ENCODE results near the gene DRC3.

The DRC3 gene

DNA sequence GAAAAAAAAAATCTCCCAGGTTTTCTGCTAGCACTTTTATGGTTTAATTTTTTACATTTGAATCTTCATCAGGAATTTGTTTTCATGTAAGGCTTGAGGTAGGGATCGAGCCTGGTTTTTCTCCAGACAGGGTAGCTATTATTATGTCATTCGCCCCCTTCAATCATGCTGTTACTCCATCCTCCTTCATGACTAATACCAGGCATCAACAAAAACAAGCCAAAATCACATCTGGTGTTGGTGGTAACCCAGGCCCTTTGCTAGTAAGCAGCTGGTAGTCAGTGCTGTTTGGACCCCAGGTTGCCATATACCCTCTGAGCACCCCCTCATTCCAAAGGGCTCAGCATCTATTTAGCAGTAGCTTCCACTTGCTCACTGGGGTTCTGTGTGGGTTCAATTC lies 29.5 kb downstream of the DRC3 start:
- TF ChIP-seq, protein P1, sequence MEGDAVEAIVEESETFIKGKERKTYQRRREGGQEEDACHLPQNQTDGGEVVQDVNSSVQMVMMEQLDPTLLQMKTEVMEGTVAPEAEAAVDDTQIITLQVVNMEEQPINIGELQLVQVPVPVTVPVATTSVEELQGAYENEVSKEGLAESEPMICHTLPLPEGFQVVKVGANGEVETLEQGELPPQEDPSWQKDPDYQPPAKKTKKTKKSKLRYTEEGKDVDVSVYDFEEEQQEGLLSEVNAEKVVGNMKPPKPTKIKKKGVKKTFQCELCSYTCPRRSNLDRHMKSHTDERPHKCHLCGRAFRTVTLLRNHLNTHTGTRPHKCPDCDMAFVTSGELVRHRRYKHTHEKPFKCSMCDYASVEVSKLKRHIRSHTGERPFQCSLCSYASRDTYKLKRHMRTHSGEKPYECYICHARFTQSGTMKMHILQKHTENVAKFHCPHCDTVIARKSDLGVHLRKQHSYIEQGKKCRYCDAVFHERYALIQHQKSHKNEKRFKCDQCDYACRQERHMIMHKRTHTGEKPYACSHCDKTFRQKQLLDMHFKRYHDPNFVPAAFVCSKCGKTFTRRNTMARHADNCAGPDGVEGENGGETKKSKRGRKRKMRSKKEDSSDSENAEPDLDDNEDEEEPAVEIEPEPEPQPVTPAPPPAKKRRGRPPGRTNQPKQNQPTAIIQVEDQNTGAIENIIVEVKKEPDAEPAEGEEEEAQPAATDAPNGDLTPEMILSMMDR (IDR thresholded peaks at IDR 0.05; ENCODE audit: low read depth, low read length), result no peak
- no peak overlapping the region for H3K4me3 ChIP-seq (ENCODE audit: low read depth, low read length)

DNA sequence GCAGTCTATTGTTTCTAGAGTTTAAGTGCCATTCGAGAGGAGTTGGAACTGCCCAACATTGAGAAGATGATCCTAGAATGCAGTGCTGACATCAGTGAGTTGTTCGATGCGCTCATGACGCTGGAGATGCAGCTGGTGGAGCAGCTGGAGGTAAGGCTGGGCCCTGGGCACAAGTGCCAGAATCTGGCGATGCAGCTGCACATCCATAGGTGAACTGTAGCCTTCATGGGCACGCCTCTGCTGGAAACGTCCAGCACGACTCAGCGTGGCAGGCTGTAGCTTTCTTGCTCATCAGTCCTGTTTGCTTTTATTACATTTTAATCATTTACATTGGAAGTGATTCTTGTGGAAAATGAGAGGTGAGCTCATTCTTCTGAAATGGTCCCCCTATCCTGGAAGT lies 31.7 kb downstream of the DRC3 start:
- TF ChIP-seq, protein P1 (IDR thresholded peaks at IDR 0.05; ENCODE audit: low read depth, low read length), result no peak
- H3K4me3 ChIP-seq (ENCODE audit: low read depth, low read length), result no peak overlapping the region

DNA sequence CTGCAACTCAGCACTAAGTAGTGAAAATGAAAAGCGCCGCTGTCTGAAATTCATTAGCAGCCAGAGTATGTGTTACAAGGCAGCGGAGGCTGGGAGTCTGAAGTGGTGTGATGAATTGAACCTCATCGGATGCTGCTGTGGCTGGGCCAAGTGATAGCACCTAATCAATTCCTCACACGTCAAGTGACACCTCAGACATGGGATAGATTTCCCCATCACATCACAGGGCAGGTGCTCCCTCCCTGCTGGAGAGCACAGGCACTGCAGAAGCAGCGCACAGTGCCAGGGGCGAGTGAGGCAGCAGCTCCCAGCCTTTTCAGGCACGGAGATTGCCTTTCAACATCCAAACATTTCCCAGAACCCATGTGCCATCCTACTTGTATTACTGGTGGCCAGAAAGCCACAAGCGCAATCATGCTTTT lies 32.2 kb downstream of the DRC3 start:
- TF ChIP-seq, protein P1 (IDR thresholded peaks at IDR 0.05; ENCODE audit: low read depth, low read length), result peak; percentile 22; the same call in 1 of the 2 replicates
- no peak overlapping the region for H3K4me3 ChIP-seq (ENCODE audit: low read depth, low read length)

DNA sequence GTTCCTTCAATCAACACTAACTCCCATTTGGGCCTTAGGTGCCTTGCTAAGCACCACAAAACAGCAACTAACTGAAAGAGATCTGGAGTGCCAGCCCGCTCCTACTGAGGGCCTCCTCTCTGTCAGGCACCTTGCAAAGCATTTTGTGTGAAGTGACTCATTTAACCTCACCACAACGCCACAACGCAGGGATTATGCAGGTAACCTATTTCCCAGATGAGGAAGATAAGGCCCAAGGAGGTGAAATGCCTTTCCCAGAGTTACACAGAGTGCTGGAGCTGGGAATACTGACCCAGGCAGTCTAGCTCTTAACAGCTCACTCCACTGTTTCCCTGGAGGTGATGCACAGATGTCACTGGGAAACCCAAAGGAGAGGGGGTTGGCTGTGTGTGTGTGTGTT lies 32.8 kb downstream of the DRC3 start:
- no peak overlapping the region for H3K4me3 ChIP-seq (ENCODE audit: low read depth, low read length)
- TF ChIP-seq, protein P1 (IDR thresholded peaks at IDR 0.05; ENCODE audit: low read depth, low read length), result no peak

DNA sequence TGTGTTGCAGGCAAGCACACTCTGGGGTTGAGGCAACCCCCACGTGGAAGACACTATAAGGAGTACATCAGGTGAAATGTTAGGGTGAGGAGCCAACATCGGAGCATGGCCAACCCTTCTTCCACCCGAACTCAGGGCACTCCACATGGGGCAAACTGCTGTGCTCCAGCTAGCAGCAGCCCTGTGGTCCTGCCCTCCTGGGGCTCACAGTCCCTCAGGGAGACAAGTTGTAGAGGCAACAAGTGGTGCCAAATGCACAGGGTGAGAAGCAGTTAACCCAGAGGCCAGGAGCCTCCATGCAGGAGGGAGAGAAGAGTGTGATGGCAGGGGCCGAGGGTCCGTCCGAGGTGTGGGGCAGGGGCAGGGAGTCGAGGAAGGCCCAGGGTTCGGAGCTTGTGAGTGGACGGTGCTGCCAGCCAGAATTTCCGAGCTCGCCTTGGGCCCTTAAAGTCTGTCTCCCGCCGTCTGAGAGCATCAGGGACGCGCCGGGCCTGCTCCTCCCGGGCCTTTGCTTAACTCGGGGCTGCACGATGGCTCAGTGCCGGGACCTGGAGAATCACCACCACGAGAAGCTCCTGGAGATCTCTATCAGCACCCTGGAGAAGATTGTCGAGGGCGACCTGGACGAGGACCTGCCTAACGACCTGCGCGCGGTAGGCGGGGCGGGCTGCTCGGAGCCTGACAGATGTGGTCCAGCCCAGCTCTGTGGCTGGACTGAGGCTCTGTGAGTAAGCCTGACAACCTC lies 34.0 kb downstream of the DRC3 start:
- H3K4me3 ChIP-seq (ENCODE audit: low read depth, low read length), result no peak overlapping the region
- TF ChIP-seq, protein P1 (IDR thresholded peaks at IDR 0.05; ENCODE audit: low read depth, low read length), result no peak

- TF ChIP-seq, protein P1 (IDR thresholded peaks at IDR 0.05; ENCODE audit: low read depth, low read length), result no peak
- no peak overlapping the region for H3K4me3 ChIP-seq (ENCODE audit: low read depth, low read length)
Observed at GRCh38 chr17:18008496-18009268, 36.0 kb downstream of the DRC3 start.
